Hematopoietic multipotent progenitor cell treated with erythropoietin and hydrocortisone succinate and interleukin-3 and kit ligand, for 6 days (in vitro differentiated cells): ENCODE results near the gene PEX3.

Experiments
- DNase-seq: peaks from one replicate; pipeline ENCODE4 v3.0.0-alpha.2; 2015

The PEX3 gene

GRCh38 chr6:143539734-143540133, 89.1 kb downstream of the PEX3 start:
- no peak for DNase-seq

- DNase-seq, result no peak
These were observed 89.6 kb downstream of the PEX3 start for GRCh38 chr6:143540192-143540591.
